Esophagus squamous epithelium (tissue), 5 donors: ENCODE measurements around the gene MYO9B. TPM values are rescaled to one million over a fixed set of nuclear protein-coding genes. Genes with fewer than 3 reads are reported as not detected.

Experiments
- DNase-seq: peaks from one replicate; lab custom pipeline; 2025; lab: John Stamatoyannopoulos, UW
- H3K27ac ChIP-seq, 4 donors: fragments of 200-600 bp; sonication (generic); one replicate each; pipeline ENCODE4 v1.5.1; 2016 to 2019; ENCODE audit warnings: mild to moderate bottlenecking in 1 of 4
- H3K27me3 ChIP-seq, 4 donors: fragments of 200-600 bp; sonication (generic); 1 replicate in 3 of 4; 2 replicates in 1 of 4; pipeline versions ENCODE4 v1.5.1 to v1.6.0; 2017 to 2021; ENCODE audit warnings: antibody characterized with exemption in 1 of 4
- H3K36me3 ChIP-seq, 3 donors: fragments of 200-600 bp; sonication (generic); one replicate each; pipeline ENCODE4 v1.5.1; 2016 to 2019
- H3K4me1 ChIP-seq, 3 donors: fragments of 200-600 bp; sonication (generic); one replicate each; pipeline ENCODE4 v1.5.1; 2017 to 2019
- H3K4me3 ChIP-seq, 4 donors: fragments of 200-600 bp; sonication (generic); 1 replicate in 3 of 4; 2 replicates in 1 of 4; pipeline ENCODE4 v1.5.1; 2016 to 2019; ENCODE audit warnings: mild to moderate bottlenecking in 2 of 4, moderate library complexity in 1 of 4
- H3K9me3 ChIP-seq, 3 donors: fragments of 200-600 bp; sonication (generic); one replicate each; pipeline ENCODE4 v1.5.1; 2016 to 2019
- CTCF ChIP-seq, 6 experiments: fragments of 450-650 bp in 4 of 6; fragments of 200-600 bp in 2 of 6; sonication (generic) in 2 of 6; IDR thresholded peaks; one replicate each; pipeline ENCODE4 v1.5.1; 2016 to 2019; ENCODE audit warnings: antibody characterized with exemption in 6 of 6, mild to moderate bottlenecking in 4 of 6, moderate library complexity in 4 of 6
- POLR2A ChIP-seq, 4 donors: fragments of 450-650 bp; IDR thresholded peaks; one replicate each; pipeline ENCODE4 v1.6.1; 2017; ENCODE audit warnings: antibody characterized with exemption in 4 of 4, mild to moderate bottlenecking in 4 of 4, moderate library complexity in 3 of 4
- WGBS, 2 donors: methylation state at CpG; one replicate each; pipeline ENCODE4 v1.1.5; 2018; 5-methylcytosine and 5-hydroxymethylcytosine counted together
- intact Hi-C: fragments of 100-400 bp; cut with DNase I; formaldehyde crosslinking; loops from one replicate; pipeline ENCODE4 v1.15.0; 2022
- total RNA-seq, 4 donors: library from RNA; depleted of rRNA; stranded (reverse); fragments of >200 nt; gene quantifications; one replicate each; pipeline ENCODE4 v1.1.0, GENCODE V29; 2016
- donor health status: DM: yes; HTN: yes; CAD: no.

MYO9B gene
- total RNA-seq, 4 donors from 2014 or later = 25.5 to 60.5 (median 39.5) TPM

- DNase-seq = no peak
- H3K4me3 ChIP-seq = peak overlapping the region in 1 of 4 donors; percentile 41
- peak overlapping the region; percentile 69 to 87 (median 78) for H3K27ac ChIP-seq
- H3K36me3 ChIP-seq = peaks cover 0 to 34% (median 0%) of the 10 kb centered on the region in 3 donors
- no peaks in the 10 kb centered on the region for H3K27me3 ChIP-seq
- intact Hi-C loops = no loop called here
- TF ChIP-seq POLR2A (IDR thresholded peaks at IDR 0.05) = peak in 1 of 4 donors; percentile 49
- TF ChIP-seq CTCF (IDR thresholded peaks at IDR 0.05) = no peak
- 49 to 61% methylated on average over 20 to 22 of the region's 23 CpGs for WGBS, 2 donors
- peaks cover 0 to 39% (median 0%) of the 10 kb centered on the region in 3 donors for H3K4me1 ChIP-seq
- H3K9me3 ChIP-seq = no peaks in the 10 kb centered on the region
Observed at GRCh38 chr19:17125728-17126677, 50.4 kb downstream of the MYO9B start.

- no peak overlapping the region for H3K4me3 ChIP-seq
- intact Hi-C loops = no loop called here
- 79 to 83% methylated on average over 5 to 6 of the region's 6 CpGs for WGBS, 2 donors
Observed at GRCh38 chr19:17127671-17128070, 52.1 kb downstream of the MYO9B start.

GRCh38 chr19:17128403-17128802, 52.8 kb downstream of the MYO9B start:
- Histone ChIP-seq H3K36me3 (peaks cover 0 to 22% (median 0%) of the 10 kb centered on the region in 3 donors), H3K4me1 (peaks cover 0 to 40% (median 0%) of the 10 kb centered on the region in 3 donors), H3K27ac (no peak overlapping the region), H3K9me3 (no peaks in the 10 kb centered on the region), H3K4me3 (no peak overlapping the region), H3K27me3 (no peaks in the 10 kb centered on the region)
- intact Hi-C loops = no loop called here
- TF ChIP-seq CTCF (IDR thresholded peaks at IDR 0.05) (no peak), POLR2A (IDR thresholded peaks at IDR 0.05) (no peak)
- DNase-seq = no peak
- WGBS, 2 donors = 89 to 100% methylated on average over 9 to 12 of the region's 12 CpGs

More at GRCh38 chr19:17127671-17128070, 52.1 kb downstream of the MYO9B start:
- peaks cover 0 to 40% (median 0%) of the 10 kb centered on the region in 3 donors for H3K4me1 ChIP-seq
- H3K36me3 ChIP-seq = peaks cover 0 to 29% (median 0%) of the 10 kb centered on the region in 3 donors
- no peak for DNase-seq
- no peak overlapping the region for H3K27ac ChIP-seq
- TF ChIP-seq CTCF (IDR thresholded peaks at IDR 0.05) (no peak), POLR2A (IDR thresholded peaks at IDR 0.05) (no peak)
- no peaks in the 10 kb centered on the region for H3K27me3 ChIP-seq
- H3K9me3 ChIP-seq = no peaks in the 10 kb centered on the region

- intact Hi-C loops = no loop called here
- no peaks in the 10 kb centered on the region for H3K27me3 ChIP-seq
- no peaks in the 10 kb centered on the region for H3K9me3 ChIP-seq
- H3K4me1 ChIP-seq = peaks cover 0 to 40% (median 0%) of the 10 kb centered on the region in 3 donors
- no peak for TF ChIP-seq POLR2A (IDR thresholded peaks at IDR 0.05)
- TF ChIP-seq CTCF (IDR thresholded peaks at IDR 0.05) = no peak
- no peak for DNase-seq
- no peak overlapping the region for H3K27ac ChIP-seq
- WGBS, 2 donors = 83 to 86% methylated on average over 1 to 5 of the region's 9 CpGs
- H3K4me3 ChIP-seq = no peak overlapping the region
- H3K36me3 ChIP-seq = peaks cover 0 to 18% (median 0%) of the 10 kb centered on the region in 3 donors
Observed at GRCh38 chr19:17128820-17129219, 53.2 kb downstream of the MYO9B start.

GRCh38 chr19:17129377-17129776, 53.8 kb downstream of the MYO9B start:
- DNase-seq = no peak

More at GRCh38 chr19:17129377-17129776, 53.8 kb downstream of the MYO9B start:
- no peaks in the 10 kb centered on the region for H3K27me3 ChIP-seq
- H3K9me3 ChIP-seq = no peaks in the 10 kb centered on the region
- H3K27ac ChIP-seq = no peak overlapping the region
- 55 to 59% methylated on average over 10 to 11 of the region's 12 CpGs for WGBS, 2 donors
- peaks cover 0 to 34% (median 0%) of the 10 kb centered on the region in 3 donors for H3K4me1 ChIP-seq
- peaks cover 0 to 18% (median 0%) of the 10 kb centered on the region in 3 donors for H3K36me3 ChIP-seq
- intact Hi-C loops = no loop called here
- no peak for TF ChIP-seq POLR2A (IDR thresholded peaks at IDR 0.05)
- no peak for TF ChIP-seq CTCF (IDR thresholded peaks at IDR 0.05)
- no peak overlapping the region for H3K4me3 ChIP-seq
